ENCODE measurements around the gene DTX3.
"Not testable (repeated sequence)": the region's sequence is repeated elsewhere in the genome, so short reads cannot be mapped to it uniquely, and the experiment has no call there.

DTX3 gene

GRCh38 chr12:57632073-57632957 lies 27.7 kb downstream of the DTX3 start:
- peak; percentile 69 for DNase-seq (ENCODE audit: low spot score)

- peak; percentile 88 for DNase-seq (ENCODE audit: low spot score)
Measured at GRCh38 chr12:57632958-57633840, 28.6 kb downstream of the DTX3 start, which contains the start of gene B4GALNT1. B4GALNT1 (minus strand) TSS chr12:57633201; CDS start chr12:57632132, 1,069 bp downstream.

- DNase-seq (ENCODE audit: low spot score), result not testable (repeated sequence)
Measured at GRCh38 chr12:57636731-57637130, 32.1 kb downstream of the DTX3 start.

- no peak for DNase-seq (ENCODE audit: low spot score)
Measured at GRCh38 chr12:57637364-57637763, 32.7 kb downstream of the DTX3 start.

- no peak for DNase-seq (ENCODE audit: low spot score)
Measured at GRCh38 chr12:57638096-57638495, 33.5 kb downstream of the DTX3 start.

- DNase-seq (ENCODE audit: low spot score), result no peak
Measured at GRCh38 chr12:57640175-57641042, 35.8 kb downstream of the DTX3 start.

GRCh38 chr12:57641699-57642442 lies 37.2 kb downstream of the DTX3 start:
- DNase-seq (ENCODE audit: low spot score), result no peak

GRCh38 chr12:57645990-57646658 lies 41.5 kb downstream of the DTX3 start:
- not testable (repeated sequence) for DNase-seq (ENCODE audit: low spot score)

GRCh38 chr12:57646659-57647049 lies 42.0 kb downstream of the DTX3 start:
- DNase-seq (ENCODE audit: low spot score), result not testable (repeated sequence)

GRCh38 chr12:57654042-57654441 lies 49.4 kb downstream of the DTX3 start:
- DNase-seq (ENCODE audit: low spot score), result no peak

- no peak for DNase-seq (ENCODE audit: low spot score)
Measured at GRCh38 chr12:57655541-57656240, 51.1 kb downstream of the DTX3 start.

- DNase-seq (ENCODE audit: low spot score), result not testable (repeated sequence)
Measured at GRCh38 chr12:57656408-57656807, 51.8 kb downstream of the DTX3 start.

GRCh38 chr12:57657744-57658143 lies 53.1 kb downstream of the DTX3 start:
- DNase-seq (ENCODE audit: low spot score), result no peak

- no peak for DNase-seq (ENCODE audit: low spot score)
Measured at GRCh38 chr12:57658890-57659289, 54.3 kb downstream of the DTX3 start.
